ENCODE data around the gene NEUROG2.
"Not testable (repeated sequence)": the region's sequence is repeated elsewhere in the genome, so short reads cannot be mapped to it uniquely, and the experiment has no call there.

The NEUROG2 gene

GRCh38 chr4:112526061-112526460, 10.1 kb upstream of the NEUROG2 start:
- DNase-seq (ENCODE audit: low read depth): no peak
- H3K4me3 ChIP-seq (ENCODE audit: low read depth, low read length): no peak overlapping the region
- TF ChIP-seq MYC (IDR thresholded peaks at IDR 0.05; ENCODE audit: low read depth, low read length) (no peak), CTCF (IDR thresholded peaks at IDR 0.05; ENCODE audit: low read depth, low read length) (no peak), MAX (IDR thresholded peaks at IDR 0.05; ENCODE audit: low read depth, low read length) (no peak), POLR2A (IDR thresholded peaks at IDR 0.05; ENCODE audit: extremely low read depth, insufficient read length) (no peak)

- H3K4me3 ChIP-seq (ENCODE audit: low read depth, low read length): peak overlapping the region; percentile 53
- peak; percentile 75 for DNase-seq (ENCODE audit: low read depth)
- no peak for TF ChIP-seq POLR2A (IDR thresholded peaks at IDR 0.05; ENCODE audit: extremely low read depth, insufficient read length)
- TF ChIP-seq CTCF (IDR thresholded peaks at IDR 0.05; ENCODE audit: low read depth, low read length): peak; percentile 62
- no peak for TF ChIP-seq MYC (IDR thresholded peaks at IDR 0.05; ENCODE audit: low read depth, low read length)
- no peak for TF ChIP-seq MAX (IDR thresholded peaks at IDR 0.05; ENCODE audit: low read depth, low read length)
Observed at GRCh38 chr4:112523764-112524505, 8.0 kb upstream of the NEUROG2 start.

- peak overlapping the region; percentile 53 for H3K4me3 ChIP-seq (ENCODE audit: low read depth, low read length)
- DNase-seq (ENCODE audit: low read depth): peak; percentile 80
- TF ChIP-seq CTCF (IDR thresholded peaks at IDR 0.05; ENCODE audit: low read depth, low read length) (peak; percentile 55), MAX (IDR thresholded peaks at IDR 0.05; ENCODE audit: low read depth, low read length) (no peak)
Observed at GRCh38 chr4:112523008-112523721, 7.2 kb upstream of the NEUROG2 start.

GRCh38 chr4:112522431-112522830, 6.5 kb upstream of the NEUROG2 start:
- not testable (repeated sequence) for H3K4me3 ChIP-seq (ENCODE audit: low read depth, low read length)

GRCh38 chr4:112521123-112522023, 5.4 kb upstream of the NEUROG2 start:
- DNase-seq (ENCODE audit: low read depth): no peak
- TF ChIP-seq POLR2A (IDR thresholded peaks at IDR 0.05; ENCODE audit: extremely low read depth, insufficient read length): no peak
- no peak for TF ChIP-seq MYC (IDR thresholded peaks at IDR 0.05; ENCODE audit: low read depth, low read length)
- no peak for TF ChIP-seq CTCF (IDR thresholded peaks at IDR 0.05; ENCODE audit: low read depth, low read length)
- no peak for TF ChIP-seq MAX (IDR thresholded peaks at IDR 0.05; ENCODE audit: low read depth, low read length)
- no peak overlapping the region for H3K4me3 ChIP-seq (ENCODE audit: low read depth, low read length)

More at GRCh38 chr4:112522431-112522830, 6.5 kb upstream of the NEUROG2 start:
- not testable (repeated sequence) for DNase-seq (ENCODE audit: low read depth)
